SK-N-MC (cell line): Measurements from ENCODE around the gene TP53BP1.

Experiments used
- EZH2 ChIP-seq: fragments of 200-600 bp; sonication (generic); IDR thresholded peaks from one replicate; pipeline ENCODE4 v1.6.1; 2017; ENCODE audit warnings: antibody characterized with exemption
- POLR2AphosphoS5 ChIP-seq: IDR thresholded peaks from 2 replicates; pipeline ENCODE4 v1.6.1; 2012; ENCODE audit warnings: mild to moderate bottlenecking, low read depth, low read length, borderline replicate concordance

DNA sequence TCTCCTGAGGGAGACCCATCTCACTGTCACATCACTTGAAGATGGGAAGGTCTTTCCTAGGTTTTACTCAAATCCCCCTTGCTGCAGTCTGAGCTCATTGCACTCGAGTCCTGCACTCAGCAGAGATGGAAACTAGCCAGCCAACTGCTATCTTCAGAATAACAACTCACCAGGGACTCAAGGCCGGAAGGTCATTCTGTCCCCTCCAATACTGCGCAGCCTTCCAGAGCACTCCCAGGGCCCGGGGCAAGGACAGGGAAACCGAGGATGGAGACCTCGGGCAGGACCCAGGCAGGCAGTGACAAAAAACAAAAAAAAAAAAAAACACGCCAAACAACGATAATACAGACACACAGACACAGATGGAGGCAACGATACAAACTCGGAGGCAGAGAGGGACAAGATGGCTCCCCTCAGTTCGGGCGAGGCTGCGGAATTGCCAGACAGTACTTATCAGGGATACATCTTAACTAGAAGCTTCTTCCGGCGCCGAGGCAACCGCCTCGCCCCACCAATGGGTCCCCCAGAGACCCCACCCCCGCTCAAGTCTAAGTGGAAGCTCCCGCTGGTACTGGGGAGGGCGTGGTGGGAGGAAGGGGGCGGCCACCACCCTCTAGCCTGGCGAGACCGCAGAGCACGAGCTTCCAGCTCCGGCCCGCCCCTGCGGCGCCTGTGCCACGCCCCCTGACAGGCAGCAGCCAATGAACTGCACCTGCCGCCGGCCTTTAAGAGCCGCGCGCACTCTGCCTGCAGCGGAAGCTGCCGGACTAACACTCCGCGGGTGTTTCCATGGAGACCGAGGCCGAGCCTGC lies 17.4 kb upstream of the TP53BP1 start:
- TF ChIP-seq EZH2 (no peak), POLR2AphosphoS5 (peak; percentile 52)
